WTC11 (cell line): ENCODE measurements around the gene NEMP2. TPM values are rescaled to one million over a fixed set of nuclear protein-coding genes. Genes with fewer than 3 reads are reported as not detected.

ENCODE experiments used
- ATAC-seq: fragments of 200-7000 bp; cut with Tn5 transposase; 2 replicates; pipeline ENCODE4 v1.10.0; 2021; ENCODE audit warnings: mild to moderate bottlenecking, moderate library complexity
- CTCF ChIA-PET: fragments of 300-600 bp; sonication (Branson Sonifier 250); formaldehyde crosslinking; loops from one replicate; lab custom pipeline; 2021; ENCODE audit warnings: antibody characterized with exemption; lab: Charles Lee
- POLR2A ChIA-PET: fragments of 350-600 bp; sonication (Branson Sonifier 250); formaldehyde crosslinking; loops from one replicate; lab custom pipeline; 2021; ENCODE audit warnings: antibody characterized with exemption; lab: Charles Lee
- DNase-seq: peaks from one replicate; pipeline ENCODE4 v3.0.0; 2021; ENCODE audit warnings: low spot score
- H3K27ac Mint-ChIP-seq: 2 replicates; pipeline ENCODE4 v1.8.0; 2021; ENCODE audit warnings: mixed read lengths
- H3K27me3 Mint-ChIP-seq: 2 replicates; pipeline ENCODE4 v1.8.0; 2021; ENCODE audit warnings: low read depth, mild to moderate bottlenecking, moderate library complexity, mixed read lengths
- H3K36me3 Mint-ChIP-seq: 2 replicates; pipeline ENCODE4 v1.8.0; 2021; ENCODE audit warnings: mixed read lengths
- H3K4me1 Mint-ChIP-seq: 2 replicates; pipeline ENCODE4 v1.8.0; 2022; ENCODE audit warnings: mixed read lengths
- H3K4me3 Mint-ChIP-seq: 2 replicates; pipeline ENCODE4 v1.8.0; 2021; ENCODE audit warnings: mild to moderate bottlenecking, moderate library complexity, mixed read lengths
- H3K9me3 Mint-ChIP-seq: 2 replicates; pipeline ENCODE4 v1.8.0; 2021; ENCODE audit warnings: mixed read lengths
- AR ChIP-seq: fragments of 250-450 bp; sonication (Bioruptor Pico); IDR thresholded peaks from 2 replicates; pipeline ENCODE4 v1.9.0; 2021; ENCODE audit warnings: mild to moderate bottlenecking
- ATF1 ChIP-seq: sonication (generic); formaldehyde crosslinking; IDR thresholded peaks from 2 replicates; pipeline ENCODE4 v1.8.1; 2023; ENCODE audit warnings: mild to moderate bottlenecking, moderate library complexity, missing genetic modification reagents
- E2F5 ChIP-seq: sonication (generic); formaldehyde crosslinking; IDR thresholded peaks from 2 replicates; pipeline ENCODE4 v1.8.1; 2022; ENCODE audit warnings: mild to moderate bottlenecking, moderate library complexity, missing genetic modification reagents
- ETV6 ChIP-seq: sonication (generic); formaldehyde crosslinking; IDR thresholded peaks from 2 replicates; pipeline ENCODE4 v1.8.1; 2022; ENCODE audit warnings: mild to moderate bottlenecking, missing genetic modification reagents
- FOXK1 ChIP-seq: sonication (generic); formaldehyde crosslinking; IDR thresholded peaks from 2 replicates; pipeline ENCODE4 v1.8.0; 2022; ENCODE audit warnings: mild to moderate bottlenecking, moderate library complexity, missing genetic modification reagents
- GTF2I ChIP-seq: fragments of 250-450 bp; sonication (Bioruptor Pico); conservative IDR thresholded peaks from 2 replicates; pipeline ENCODE4 v1.4.0; 2021; ENCODE audit warnings: mild to moderate bottlenecking
- HMGA2 ChIP-seq: fragments of 250-450 bp; sonication (Bioruptor Pico); IDR thresholded peaks from 2 replicates; pipeline ENCODE4 v1.4.0; 2021; ENCODE audit warnings: mild to moderate bottlenecking, moderate library complexity
- JUN ChIP-seq: sonication (generic); formaldehyde crosslinking; IDR thresholded peaks from 2 replicates; pipeline ENCODE4 v1.8.0; 2023; ENCODE audit warnings: mild to moderate bottlenecking, missing genetic modification reagents
- KAT7 ChIP-seq: sonication (generic); formaldehyde crosslinking; IDR thresholded peaks from 2 replicates; pipeline ENCODE4 v1.8.1; 2023; ENCODE audit warnings: missing genetic modification reagents, mild to moderate bottlenecking, borderline replicate concordance
- MLX ChIP-seq: sonication (generic); formaldehyde crosslinking; IDR thresholded peaks from 2 replicates; pipeline ENCODE4 v1.8.1; 2023; ENCODE audit warnings: mild to moderate bottlenecking, missing genetic modification reagents, moderate library complexity
- PREB ChIP-seq: sonication (generic); formaldehyde crosslinking; IDR thresholded peaks from 2 replicates; pipeline ENCODE4 v1.8.1; 2022; ENCODE audit warnings: mild to moderate bottlenecking, missing genetic modification reagents, moderate library complexity, borderline replicate concordance
- PRRX2 ChIP-seq: fragments of 250-450 bp; sonication (Bioruptor Pico); IDR thresholded peaks from 2 replicates; pipeline ENCODE4 v1.8.0; 2021; ENCODE audit warnings: mild to moderate bottlenecking
- SMAD4 ChIP-seq: sonication (generic); formaldehyde crosslinking; IDR thresholded peaks from 2 replicates; pipeline ENCODE4 v1.8.0; 2022; ENCODE audit warnings: mild to moderate bottlenecking, missing genetic modification reagents
- SOX15 ChIP-seq: fragments of 250-450 bp; sonication (Bioruptor Pico); IDR thresholded peaks from 2 replicates; pipeline ENCODE4 v1.9.0; 2021; ENCODE audit warnings: mild to moderate bottlenecking
- TEAD4 ChIP-seq: sonication (generic); formaldehyde crosslinking; IDR thresholded peaks from 2 replicates; pipeline ENCODE4 v1.8.0; 2022; ENCODE audit warnings: mild to moderate bottlenecking, missing genetic modification reagents
- TP53 ChIP-seq: sonication (generic); formaldehyde crosslinking; IDR thresholded peaks from 2 replicates; pipeline ENCODE4 v1.8.1; 2023; ENCODE audit warnings: mild to moderate bottlenecking, missing genetic modification reagents
- ZBTB21 ChIP-seq: sonication (generic); formaldehyde crosslinking; IDR thresholded peaks from 2 replicates; pipeline ENCODE4 v1.8.1; 2023; ENCODE audit warnings: mild to moderate bottlenecking, missing genetic modification reagents, borderline replicate concordance
- total RNA-seq: library from RNA; stranded (reverse); gene quantifications from 3 replicates; pipeline ENCODE4 v1.2.3, GENCODE V29; 2021

The NEMP2 gene
- total RNA-seq, 1 experiment from 2014 or later: 7.2 TPM

- Mint-ChIP-seq H3K27me3 (no peaks in the 10 kb centered on the region), H3K4me1 (peaks cover 12% of the 10 kb centered on the region), H3K9me3 (peaks cover 14% of the 10 kb centered on the region), H3K36me3 (peaks cover 7% of the 10 kb centered on the region), H3K27ac (no peak overlapping the region), H3K4me3 (no peak overlapping the region)
- CTCF ChIA-PET: no interaction called here
- DNase-seq (no peak), ATAC-seq (no peak)
- POLR2A ChIA-PET: no interaction called here
- TF ChIP-seq ETV6 (no peak), HMGA2 (CRISPR knock-in tag) (no peak), MLX (CRISPR knock-in tag) (no peak), AR (no peak), E2F5 (CRISPR knock-in tag) (no peak), ZBTB21 (no peak), JUN (no peak), FOXK1 (no peak), PRRX2 (CRISPR knock-in tag) (no peak), SMAD4 (CRISPR knock-in tag) (no peak)
Measured at GRCh38 chr2:190563646-190564045, 29.1 kb upstream of the NEMP2 start.

GRCh38 chr2:190563109-190563508 is 28.6 kb upstream of the NEMP2 start:
- Mint-ChIP-seq H3K36me3 (peaks cover 7% of the 10 kb centered on the region), H3K27ac (no peak overlapping the region), H3K9me3 (peaks cover 13% of the 10 kb centered on the region), H3K4me1 (peaks cover 12% of the 10 kb centered on the region), H3K27me3 (no peaks in the 10 kb centered on the region), H3K4me3 (no peak overlapping the region)
- ATAC-seq (no peak), DNase-seq (no peak)
- TF ChIP-seq ATF1 (CRISPR knock-in tag) (no peak), GTF2I (CRISPR knock-in tag) (no peak), PREB (no peak), TP53 (CRISPR knock-in tag) (no peak), SMAD4 (CRISPR knock-in tag) (no peak), KAT7 (CRISPR knock-in tag) (no peak), TEAD4 (CRISPR knock-in tag) (no peak), SOX15 (CRISPR knock-in tag) (no peak), AR (no peak)
- CTCF ChIA-PET: no interaction called here
- POLR2A ChIA-PET: no interaction called here
